HG03280 (cell line): ENCODE data around the gene ARAP1.

Source experiments
- ATAC-seq: cut with Tn5 transposase; IDR thresholded peaks from one replicate; pipeline ENCODE4 v1.9.1; 2021; ENCODE audit warnings: mild to moderate bottlenecking, moderate library complexity; ENCODE audit not compliant: unreplicated experiment

ARAP1 gene

GRCh38 chr11:72705442-72706365 lies 46.5 kb downstream of the ARAP1 start:
- ATAC-seq: no peak

- no peak for ATAC-seq
These were observed 47.4 kb downstream of the ARAP1 start for GRCh38 chr11:72704783-72705265.

- ATAC-seq: no peak
These were observed 48.0 kb downstream of the ARAP1 start for GRCh38 chr11:72704028-72704782.

- ATAC-seq: no peak
These were observed 48.8 kb downstream of the ARAP1 start for GRCh38 chr11:72703267-72704008.

- ATAC-seq: no peak
These were observed 49.5 kb downstream of the ARAP1 start for GRCh38 chr11:72702577-72703241.

- ATAC-seq: no peak
These were observed 50.1 kb downstream of the ARAP1 start for GRCh38 chr11:72702096-72702495.

- no peak for ATAC-seq
These were observed 50.7 kb downstream of the ARAP1 start for GRCh38 chr11:72701466-72701865.

GRCh38 chr11:72700146-72700545 lies 52.1 kb downstream of the ARAP1 start:
- no peak for ATAC-seq

GRCh38 chr11:72697814-72698213 lies 54.4 kb downstream of the ARAP1 start:
- ATAC-seq: no peak

- ATAC-seq: no peak
These were observed 55.1 kb downstream of the ARAP1 start for GRCh38 chr11:72696866-72697700.

GRCh38 chr11:72695354-72695753 lies 56.9 kb downstream of the ARAP1 start:
- no peak for ATAC-seq

GRCh38 chr11:72693271-72693968 lies 58.8 kb downstream of the ARAP1 start:
- ATAC-seq: no peak

GRCh38 chr11:72692498-72693237 lies 59.5 kb downstream of the ARAP1 start:
- no peak for ATAC-seq

GRCh38 chr11:72690166-72690565 lies 62.0 kb downstream of the ARAP1 start:
- no peak for ATAC-seq

- ATAC-seq: no peak
These were observed 63.3 kb downstream of the ARAP1 start for GRCh38 chr11:72688929-72689328.

- ATAC-seq: no peak
These were observed 63.7 kb downstream of the ARAP1 start for GRCh38 chr11:72688486-72688885.

- ATAC-seq: no peak
These were observed 64.9 kb downstream of the ARAP1 start for GRCh38 chr11:72687326-72687725.

- ATAC-seq: no peak
These were observed 65.5 kb downstream of the ARAP1 start for GRCh38 chr11:72686639-72687220.
